ENCODE data around the gene PSAP.

Gene PSAP

GRCh38 chr10:71812016-71812912 is 38.8 kb downstream of the PSAP start:
- in situ Hi-C loops (cut with HindIII; ENCODE audit: low sequenced_read_pairs): no loop called here

GRCh38 chr10:71811351-71811750 is 39.7 kb downstream of the PSAP start:
- in situ Hi-C loops (cut with HindIII; ENCODE audit: low sequenced_read_pairs): no loop called here

GRCh38 chr10:71810048-71810750 is 40.9 kb downstream of the PSAP start:
- in situ Hi-C loops (cut with HindIII; ENCODE audit: low sequenced_read_pairs): no loop called here

GRCh38 chr10:71809628-71810027 is 41.4 kb downstream of the PSAP start:
- in situ Hi-C loops (cut with HindIII; ENCODE audit: low sequenced_read_pairs): no loop called here

GRCh38 chr10:71807557-71808510 is 43.2 kb downstream of the PSAP start:
- in situ Hi-C loops (cut with HindIII; ENCODE audit: low sequenced_read_pairs): no loop called here

GRCh38 chr10:71806704-71807556 is 44.1 kb downstream of the PSAP start:
- in situ Hi-C loops (cut with HindIII; ENCODE audit: low sequenced_read_pairs): no loop called here

GRCh38 chr10:71805776-71806703 is 45.0 kb downstream of the PSAP start:
- in situ Hi-C loops (cut with HindIII; ENCODE audit: low sequenced_read_pairs): no loop called here

GRCh38 chr10:71804077-71804476 is 47.0 kb downstream of the PSAP start:
- in situ Hi-C loops (cut with HindIII; ENCODE audit: low sequenced_read_pairs): no loop called here

- in situ Hi-C loops (cut with HindIII; ENCODE audit: low sequenced_read_pairs): no loop called here
Observed at GRCh38 chr10:71802715-71803488, 48.1 kb downstream of the PSAP start.

- in situ Hi-C loops (cut with HindIII; ENCODE audit: low sequenced_read_pairs): no loop called here
Observed at GRCh38 chr10:71802235-71802634, 48.8 kb downstream of the PSAP start.

GRCh38 chr10:71801361-71801760 is 49.7 kb downstream of the PSAP start:
- in situ Hi-C loops (cut with HindIII; ENCODE audit: low sequenced_read_pairs): no loop called here

- in situ Hi-C loops (cut with HindIII; ENCODE audit: low sequenced_read_pairs): loop anchor here (5.0 kb wide), 1 partner anchor 103 kb away; no protein-coding TSS in a partner anchor
Observed at GRCh38 chr10:71799608-71800453, 51.2 kb downstream of the PSAP start.

- in situ Hi-C loops (cut with HindIII; ENCODE audit: low sequenced_read_pairs): loop anchor here (5.0 kb wide), 1 partner anchor 102 kb away; no protein-coding TSS in a partner anchor
Observed at GRCh38 chr10:71799112-71799511, 51.9 kb downstream of the PSAP start.

- in situ Hi-C loops (cut with HindIII; ENCODE audit: low sequenced_read_pairs): loop anchor here (5.0 kb wide), 1 partner anchor 101 kb away; no protein-coding TSS in a partner anchor
Observed at GRCh38 chr10:71798308-71798624, 52.8 kb downstream of the PSAP start.

- in situ Hi-C loops (cut with HindIII; ENCODE audit: low sequenced_read_pairs): loop anchor here (5.0 kb wide), 1 partner anchor 100 kb away; no protein-coding TSS in a partner anchor
Observed at GRCh38 chr10:71797533-71798307, 53.3 kb downstream of the PSAP start.

- in situ Hi-C loops (cut with HindIII; ENCODE audit: low sequenced_read_pairs): loop anchor here (5.0 kb wide), 1 partner anchor 100 kb away; no protein-coding TSS in a partner anchor
Observed at GRCh38 chr10:71796749-71797405, 54.2 kb downstream of the PSAP start.

Data from endothelial cell of hepatic sinusoid (primary cell).